HG03280 (cell line): Measurements from ENCODE around the gene TACO1.

Source experiments
- ATAC-seq: cut with Tn5 transposase; IDR thresholded peaks from one replicate; pipeline ENCODE4 v1.9.1; 2021; ENCODE audit warnings: mild to moderate bottlenecking, moderate library complexity; ENCODE audit not compliant: unreplicated experiment

TACO1 gene

GRCh38 chr17:63635787-63636186 lies 35.1 kb downstream of the TACO1 start:
- no peak for ATAC-seq

- ATAC-seq, result no peak
Measured at GRCh38 chr17:63639125-63639524, 38.4 kb downstream of the TACO1 start.

- no peak for ATAC-seq
Measured at GRCh38 chr17:63640038-63640437, 39.3 kb downstream of the TACO1 start.

- no peak for ATAC-seq
Measured at GRCh38 chr17:63641692-63642448, 41.2 kb downstream of the TACO1 start.

- ATAC-seq, result no peak
Measured at GRCh38 chr17:63644846-63645245, 44.2 kb downstream of the TACO1 start.

GRCh38 chr17:63645775-63646487 lies 45.2 kb downstream of the TACO1 start:
- ATAC-seq, result peak; percentile 46

GRCh38 chr17:63646488-63646806 lies 45.8 kb downstream of the TACO1 start:
- peak; percentile 81 for ATAC-seq

- ATAC-seq, result no peak
Measured at GRCh38 chr17:63647065-63647725, 46.5 kb downstream of the TACO1 start.

GRCh38 chr17:63647936-63648335 lies 47.2 kb downstream of the TACO1 start:
- ATAC-seq, result no peak

GRCh38 chr17:63649813-63650212 lies 49.1 kb downstream of the TACO1 start:
- no peak for ATAC-seq

GRCh38 chr17:63652106-63652505 lies 51.4 kb downstream of the TACO1 start:
- no peak for ATAC-seq

GRCh38 chr17:63653050-63653449 lies 52.4 kb downstream of the TACO1 start:
- no peak for ATAC-seq

- ATAC-seq, result no peak
Measured at GRCh38 chr17:63657786-63658185, 57.1 kb downstream of the TACO1 start.
